B cell (primary cell): ENCODE data around the gene BUD13.

Source experiments
- EZH2 ChIP-seq: IDR thresholded peaks from 2 replicates; pipeline ENCODE4 v1.6.1; 2012; ENCODE audit warnings: borderline replicate concordance, low read depth, mild to moderate bottlenecking, moderate library complexity, low read length; ENCODE audit not compliant: insufficient read depth, poor library complexity, severe bottlenecking
- TF ChIP-seq, protein P1 (sequence below): fragments of 200-600 bp; IDR thresholded peaks from one replicate; pipeline ENCODE4 v1.8.0; 2022; ENCODE audit warnings: antibody characterized with exemption, mild to moderate bottlenecking

- TF ChIP-seq, protein P1, sequence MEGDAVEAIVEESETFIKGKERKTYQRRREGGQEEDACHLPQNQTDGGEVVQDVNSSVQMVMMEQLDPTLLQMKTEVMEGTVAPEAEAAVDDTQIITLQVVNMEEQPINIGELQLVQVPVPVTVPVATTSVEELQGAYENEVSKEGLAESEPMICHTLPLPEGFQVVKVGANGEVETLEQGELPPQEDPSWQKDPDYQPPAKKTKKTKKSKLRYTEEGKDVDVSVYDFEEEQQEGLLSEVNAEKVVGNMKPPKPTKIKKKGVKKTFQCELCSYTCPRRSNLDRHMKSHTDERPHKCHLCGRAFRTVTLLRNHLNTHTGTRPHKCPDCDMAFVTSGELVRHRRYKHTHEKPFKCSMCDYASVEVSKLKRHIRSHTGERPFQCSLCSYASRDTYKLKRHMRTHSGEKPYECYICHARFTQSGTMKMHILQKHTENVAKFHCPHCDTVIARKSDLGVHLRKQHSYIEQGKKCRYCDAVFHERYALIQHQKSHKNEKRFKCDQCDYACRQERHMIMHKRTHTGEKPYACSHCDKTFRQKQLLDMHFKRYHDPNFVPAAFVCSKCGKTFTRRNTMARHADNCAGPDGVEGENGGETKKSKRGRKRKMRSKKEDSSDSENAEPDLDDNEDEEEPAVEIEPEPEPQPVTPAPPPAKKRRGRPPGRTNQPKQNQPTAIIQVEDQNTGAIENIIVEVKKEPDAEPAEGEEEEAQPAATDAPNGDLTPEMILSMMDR = no peak
- TF ChIP-seq EZH2 = no peak
Measured at GRCh38 chr11:116727990-116728389, 44.8 kb downstream of the BUD13 start.
